ENCODE data around the gene HSBP1L1.

- TF ChIP-seq CTCF (tag by site-specific recombination; IDR thresholded peaks at IDR 0.05) = no peak
- no peak for TF ChIP-seq ZNF24 (tag by site-specific recombination; IDR thresholded peaks at IDR 0.05)
- no peak for TF ChIP-seq ZNF10 (tag by site-specific recombination; IDR thresholded peaks at IDR 0.05)
- TF ChIP-seq ZNF785 (tag by site-specific recombination; IDR thresholded peaks at IDR 0.05) = no peak
- TF ChIP-seq ELK4 (IDR thresholded peaks at IDR 0.05; ENCODE audit: borderline replicate concordance, low read depth, low read length) = no peak
- TF ChIP-seq KLF1 (tag by site-specific recombination; IDR thresholded peaks at IDR 0.05) = no peak
- no peak for TF ChIP-seq SALL2 (tag by site-specific recombination; IDR thresholded peaks at IDR 0.05; ENCODE audit: borderline replicate concordance)
- TF ChIP-seq ZBTB11 (tag by site-specific recombination; conservative IDR thresholded peaks at IDR 0.05; ENCODE audit: low read depth) = no peak
- no peak for TF ChIP-seq ZBTB49 (tag by site-specific recombination; IDR thresholded peaks at IDR 0.05; ENCODE audit: low read depth)
- TF ChIP-seq ZSCAN18 (tag by site-specific recombination; IDR thresholded peaks at IDR 0.05) = no peak
- no peak for TF ChIP-seq ZBTB26 (tag by site-specific recombination; optimal IDR thresholded peaks at IDR 0.05)
- no peak for TF ChIP-seq ZNF843 (tag by site-specific recombination; IDR thresholded peaks at IDR 0.05)
- TF ChIP-seq ZNF654 (tag by site-specific recombination; IDR thresholded peaks at IDR 0.05; ENCODE audit: low read depth) = no peak
These were observed 15.4 kb downstream of the HSBP1L1 start for GRCh38 chr18:79979843-79980242.

Measured in HEK293 (cell line).